Epithelial cell of proximal tubule (primary cell): ENCODE data around the gene WRNIP1. TPM values are rescaled to one million over a fixed set of nuclear protein-coding genes. Genes with fewer than 3 reads are reported as not detected.

Experiments
- DNase-seq: peaks from one replicate; pipeline ENCODE4 v3.0.0-alpha.2; 2011; ENCODE audit warnings: low read depth
- H3K4me3 ChIP-seq: 2 replicates; pipeline ENCODE4 v1.5.1; 2011; ENCODE audit warnings: low read depth, mild to moderate bottlenecking, low read length
- CTCF ChIP-seq: conservative IDR thresholded peaks from 2 replicates; pipeline ENCODE4 v1.5.1; 2012; ENCODE audit warnings: low read depth, mild to moderate bottlenecking, low read length
- total RNA-seq: library from RNA; depleted of rRNA; stranded (reverse); fragments of >200 nt; gene quantifications from 2 replicates; pipeline ENCODE4 v1.2.3, GENCODE V29; 2015

Gene WRNIP1
- total RNA-seq, 1 donor from 2014 or later, result 71.4 TPM

- DNase-seq, result no peak
- no peak for TF ChIP-seq CTCF
- H3K4me3 ChIP-seq, result no peak overlapping the region
Measured at GRCh38 chr6:2812695-2813094, 47.5 kb downstream of the WRNIP1 start.

GRCh38 chr6:2816158-2816557 lies 51.0 kb downstream of the WRNIP1 start:
- no peak for TF ChIP-seq CTCF
- H3K4me3 ChIP-seq, result no peak overlapping the region
- no peak for DNase-seq

- no peak for TF ChIP-seq CTCF
- no peak for DNase-seq
- no peak overlapping the region for H3K4me3 ChIP-seq
Measured at GRCh38 chr6:2817903-2818443, 52.8 kb downstream of the WRNIP1 start.

GRCh38 chr6:2818593-2818992 lies 53.4 kb downstream of the WRNIP1 start:
- no peak for DNase-seq
- no peak for TF ChIP-seq CTCF
- H3K4me3 ChIP-seq, result no peak overlapping the region

- TF ChIP-seq CTCF, result no peak
- H3K4me3 ChIP-seq, result no peak overlapping the region
- DNase-seq, result no peak
Measured at GRCh38 chr6:2819115-2819514, 53.9 kb downstream of the WRNIP1 start.

- no peak for DNase-seq
- no peak for TF ChIP-seq CTCF
- no peak overlapping the region for H3K4me3 ChIP-seq
Measured at GRCh38 chr6:2819978-2820377, 54.8 kb downstream of the WRNIP1 start.

- TF ChIP-seq CTCF, result no peak
Measured at GRCh38 chr6:2820415-2820814, 55.2 kb downstream of the WRNIP1 start.

More at GRCh38 chr6:2820415-2820814, 55.2 kb downstream of the WRNIP1 start:
- DNase-seq, result no peak
- no peak overlapping the region for H3K4me3 ChIP-seq
